Measurements from ENCODE around the gene NARF. TPM values are rescaled to one million over a fixed set of nuclear protein-coding genes. Genes with fewer than 3 reads are reported as not detected.

NARF gene
- total RNA-seq, 1 experiment from 2014 or later = 96.7 TPM

- ChIA-PET POLR2A (no interaction called here), CTCF (interaction anchor here (0.6 to 1.8 kb wide), 8 partner anchors 10 to 245 kb away, joined by 3 to 9 read pairs (median 4); no protein-coding TSS in a partner anchor)
- H3K36me3 Mint-ChIP-seq = peaks cover under 1% of the 10 kb centered on the region; the same call in 1 of the 2 replicates
- peak; percentile 76 for ATAC-seq
- peak overlapping the region; percentile 36 for H3K4me3 Mint-ChIP-seq
- DNase-seq (ENCODE audit: low spot score) = peak; percentile 91
- peak overlapping the region; percentile 63; the same call in 1 of the 2 replicates for H3K27ac Mint-ChIP-seq
- peaks cover 13% of the 10 kb centered on the region for H3K4me1 Mint-ChIP-seq
- H3K9me3 Mint-ChIP-seq = no peaks in the 10 kb centered on the region
- no peaks in the 10 kb centered on the region for H3K27me3 Mint-ChIP-seq (ENCODE audit: low read depth)
- TF ChIP-seq FOXP4 (CRISPR knock-in tag; IDR thresholded peaks at IDR 0.05) = peak; percentile 96
- TF ChIP-seq RELA (CRISPR knock-in tag; IDR thresholded peaks at IDR 0.05; ENCODE audit: borderline replicate concordance) = no peak; the same call in 1 of the 2 replicates
- no peak for TF ChIP-seq OVOL2 (CRISPR knock-in tag; IDR thresholded peaks at IDR 0.05; ENCODE audit: borderline replicate concordance)
- TF ChIP-seq JUN (CRISPR knock-in tag; IDR thresholded peaks at IDR 0.05) = peak; percentile 93
- no peak for TF ChIP-seq PRDM15 (CRISPR knock-in tag; IDR thresholded peaks at IDR 0.05)
- no peak for TF ChIP-seq GTF2I (CRISPR knock-in tag; conservative IDR thresholded peaks at IDR 0.05)
- 0 out of 2 replicates have a peak, but pooled peaks have one; percentile 32 for TF ChIP-seq ATF2 (CRISPR knock-in tag; IDR thresholded peaks at IDR 0.05; ENCODE audit: borderline replicate concordance, low read depth)
- no peak for TF ChIP-seq SOX15 (CRISPR knock-in tag; IDR thresholded peaks at IDR 0.05)
- 0 out of 2 replicates have a peak, but pooled peaks have one; percentile 48 for TF ChIP-seq ZNF121 (CRISPR knock-in tag; IDR thresholded peaks at IDR 0.05)
- TF ChIP-seq GABPB1 (CRISPR knock-in tag; IDR thresholded peaks at IDR 0.05) = peak; percentile 75
- peak; percentile 57; the same call in 1 of the 2 replicates for TF ChIP-seq MYBL2 (CRISPR knock-in tag; IDR thresholded peaks at IDR 0.05)
- no peak for TF ChIP-seq ZNF416 (CRISPR knock-in tag; IDR thresholded peaks at IDR 0.05)
- TF ChIP-seq MAX (CRISPR knock-in tag; IDR thresholded peaks at IDR 0.05) = peak; percentile 62; the same call in 1 of the 2 replicates
- TF ChIP-seq ZNF423 (CRISPR knock-in tag; IDR thresholded peaks at IDR 0.05) = no peak
- peak; percentile 97 for TF ChIP-seq FOXP1 (CRISPR knock-in tag; IDR thresholded peaks at IDR 0.05; ENCODE audit: borderline replicate concordance)
- TF ChIP-seq MLX (CRISPR knock-in tag; IDR thresholded peaks at IDR 0.05) = no peak
- TF ChIP-seq ZNF138 (CRISPR knock-in tag; conservative IDR thresholded peaks at IDR 0.05) = no peak
- TF ChIP-seq ERG (CRISPR knock-in tag; IDR thresholded peaks at IDR 0.05) = no peak
- TF ChIP-seq E2F1 (CRISPR knock-in tag; IDR thresholded peaks at IDR 0.05) = peak; percentile 81; the same call in 1 of the 2 replicates
- no peak for TF ChIP-seq CDX4 (CRISPR knock-in tag; IDR thresholded peaks at IDR 0.05; ENCODE audit: borderline replicate concordance)
- TF ChIP-seq HMGA2 (CRISPR knock-in tag; IDR thresholded peaks at IDR 0.05) = no peak
- TF ChIP-seq CBFB (CRISPR knock-in tag; IDR thresholded peaks at IDR 0.05; ENCODE audit: low read depth) = no peak
- TF ChIP-seq ZSCAN18 (CRISPR knock-in tag; IDR thresholded peaks at IDR 0.05) = no peak
- no peak for TF ChIP-seq ZBTB21 (CRISPR knock-in tag; IDR thresholded peaks at IDR 0.05; ENCODE audit: borderline replicate concordance)
- TF ChIP-seq EMX1 (CRISPR knock-in tag; IDR thresholded peaks at IDR 0.05) = no peak
Observed at GRCh38 chr17:82414548-82415281, 43.8 kb upstream of the NARF start.

Measured in WTC11 (cell line).